ENCODE results near the gene ZNF189.

The ZNF189 gene

GRCh38 chr9:101458963-101459631 lies 60.4 kb downstream of the ZNF189 start:
- peak; percentile 70 for TF ChIP-seq CTCF (IDR thresholded peaks at IDR 0.05; ENCODE audit: extremely low read depth, insufficient read depth, missing control alignments)
- in situ Hi-C loops (cut with MboI; ENCODE audit: low pct_unique_long_range_greater_than_20kb, low sequenced_read_pairs, unreplicated experiment), result no loop called here
- peak; percentile 66 for DNase-seq (ENCODE audit: low spot score)

Data from GM13977 (cell line).